CD4-positive, alpha-beta T cell treated with Interleukin-17A for 1 hour (primary cell): Measurements from ENCODE around the gene OR52B2.
"Not testable (repeated sequence)": the region's sequence is repeated elsewhere in the genome, so short reads cannot be mapped to it uniquely, and the experiment has no call there.

Source experiments
- DNase-seq: peaks from one replicate; pipeline ENCODE4 v3.0.0-alpha.2; 2020

The OR52B2 gene

DNA sequence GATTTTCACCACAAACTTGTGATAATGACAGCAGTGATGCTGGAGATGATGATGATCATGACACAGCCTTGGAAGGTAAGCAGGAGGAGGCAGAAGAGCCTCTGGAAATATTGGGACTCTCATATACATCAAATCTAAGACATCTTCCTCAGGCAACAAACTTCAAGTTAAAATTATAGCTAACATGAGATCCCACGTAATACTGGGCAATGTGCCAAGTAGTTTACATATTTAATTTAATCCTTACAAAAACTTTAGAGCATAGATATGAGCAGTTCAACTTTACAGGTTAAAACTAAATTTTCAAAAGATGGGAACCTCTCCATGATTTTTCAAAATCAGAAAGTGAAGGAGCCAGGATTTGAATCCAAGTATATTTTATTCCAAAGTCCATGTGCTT lies 19.0 kb downstream of the OR52B2 start:
- DNase-seq, result no peak

DNA sequence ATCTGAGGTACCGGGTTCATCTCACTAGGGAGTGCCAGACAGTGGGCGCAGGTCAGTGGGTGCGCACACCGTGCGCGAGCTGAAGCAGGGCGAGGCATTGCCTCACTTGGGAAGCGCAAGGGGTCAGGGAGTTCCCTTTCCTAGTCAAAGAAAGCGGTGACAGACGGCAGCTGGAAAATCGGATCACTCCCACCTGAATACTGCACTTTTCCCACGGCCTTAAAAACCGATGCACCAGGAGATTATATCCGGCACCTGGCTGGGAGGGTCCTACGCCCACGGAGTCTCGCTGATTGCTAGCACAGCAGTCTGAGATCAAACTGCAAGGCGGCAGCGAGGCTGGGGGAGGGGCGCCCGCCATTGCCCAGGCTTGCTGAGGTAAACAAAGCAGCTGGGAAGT lies 26.4 kb downstream of the OR52B2 start:
- DNase-seq, result not testable (repeated sequence)

DNA sequence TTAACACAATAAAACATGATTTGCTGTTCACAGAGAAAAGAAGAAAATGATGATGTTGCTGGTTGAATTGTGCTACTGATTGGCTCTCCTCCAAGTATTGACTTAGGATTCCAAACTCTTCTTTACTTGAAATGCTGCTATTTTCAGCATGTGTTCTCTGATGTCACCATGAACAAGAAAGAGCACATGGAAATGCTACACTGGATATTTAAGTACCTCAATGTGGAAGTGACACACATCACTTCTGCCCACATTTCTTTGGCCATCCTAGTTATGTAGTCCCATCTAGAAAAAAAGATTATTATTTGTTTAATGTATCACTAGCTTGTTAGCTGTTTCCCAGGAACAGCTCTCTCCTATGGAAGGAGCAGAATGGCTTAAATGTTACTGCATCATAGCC lies 27.2 kb downstream of the OR52B2 start:
- no peak for DNase-seq

DNA sequence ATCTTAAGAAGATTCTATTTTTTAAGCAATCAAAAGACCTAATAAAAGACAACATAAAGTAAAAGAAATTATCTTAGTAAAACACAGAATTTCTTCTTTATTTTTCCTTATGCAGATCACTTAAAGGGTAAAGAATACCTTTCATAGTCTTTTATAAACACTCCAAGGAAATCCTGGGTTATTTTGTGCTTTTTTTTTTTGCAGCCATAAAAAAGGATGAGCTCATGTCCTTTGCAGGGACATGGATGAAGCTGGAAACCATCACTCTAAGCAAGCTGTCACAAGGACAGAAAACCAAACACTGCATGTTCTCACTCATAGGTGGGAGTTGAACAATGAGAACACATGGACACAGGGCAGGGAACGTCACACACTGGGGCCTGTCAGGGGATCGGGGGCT lies 34.2 kb downstream of the OR52B2 start:
- not testable (repeated sequence) for DNase-seq

DNA sequence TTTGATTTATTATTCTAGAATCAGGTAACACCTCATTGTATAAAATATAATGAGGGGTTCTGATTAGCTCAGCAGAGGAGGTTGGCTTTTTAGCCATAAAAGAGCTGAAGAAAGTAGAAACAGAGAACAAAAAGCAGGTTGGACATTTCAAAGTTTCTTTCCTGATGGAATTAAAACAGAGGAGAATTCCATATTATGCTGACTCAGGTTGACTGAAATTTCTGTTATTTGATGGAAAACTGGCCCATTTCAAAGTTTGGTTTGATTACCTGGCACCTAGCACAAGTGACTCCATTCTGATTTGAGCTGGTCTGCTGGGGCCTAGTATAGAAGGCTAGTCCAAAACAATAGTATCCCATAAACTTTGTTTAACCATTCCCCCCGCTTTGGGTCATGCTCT lies 37.7 kb downstream of the OR52B2 start:
- DNase-seq, result no peak

DNA sequence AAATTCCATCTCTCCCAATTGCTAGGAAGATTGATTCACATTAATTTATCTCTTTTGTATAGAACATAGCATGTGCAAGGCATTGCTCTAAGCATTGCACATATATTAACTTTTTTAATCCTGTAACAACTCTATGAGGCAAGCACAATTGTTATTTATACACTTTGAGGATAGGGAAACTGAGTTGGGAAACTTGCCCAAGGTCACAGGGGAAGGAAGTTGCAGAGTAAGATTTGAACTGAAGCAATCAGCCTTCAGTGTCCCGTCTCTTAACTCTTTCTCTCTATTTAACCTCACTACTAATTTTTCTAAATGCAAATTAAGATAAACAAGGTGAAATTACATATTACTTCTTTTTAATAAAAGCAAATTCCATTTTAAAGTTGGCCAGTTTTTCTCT lies 40.5 kb downstream of the OR52B2 start:
- no peak for DNase-seq

DNA sequence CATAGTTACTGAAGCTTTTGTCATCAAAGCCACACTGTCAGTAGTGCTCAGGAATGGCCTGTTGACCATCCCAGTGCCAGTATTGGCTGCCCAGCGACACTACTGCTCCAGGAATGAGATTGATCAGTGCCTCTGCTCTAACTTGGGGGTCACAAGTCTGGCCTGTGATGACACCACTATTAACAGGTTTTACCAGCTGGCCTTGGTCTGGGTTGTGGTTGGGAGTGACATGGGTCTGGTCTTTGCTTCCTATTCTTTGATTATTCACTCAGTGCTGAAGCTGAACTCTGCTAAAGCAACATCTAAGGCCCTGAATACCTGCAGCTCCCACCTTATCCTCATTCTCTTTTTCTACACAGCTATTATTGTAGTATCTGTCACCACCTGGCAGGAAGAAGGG lies 41.1 kb downstream of the OR52B2 start:
- DNase-seq, result no peak

DNA sequence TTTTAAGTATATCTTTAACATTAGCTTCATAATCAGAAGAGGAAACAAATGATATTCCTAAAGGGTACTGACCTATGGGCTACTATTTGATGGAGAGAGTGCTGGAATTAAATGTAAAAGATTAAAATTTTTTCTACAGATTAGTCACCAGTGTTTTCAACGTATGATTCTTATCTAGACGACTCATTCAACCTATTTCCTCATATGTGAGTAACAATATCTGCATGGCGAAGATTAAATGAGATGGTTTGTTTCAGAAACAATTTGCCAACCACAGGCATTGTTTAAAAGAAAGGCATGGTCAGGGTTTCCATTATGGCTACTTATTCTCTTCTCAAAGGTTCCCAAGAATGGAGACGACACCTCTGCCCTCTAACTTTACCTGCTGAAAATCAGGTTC lies 42.2 kb downstream of the OR52B2 start:
- no peak for DNase-seq

DNA sequence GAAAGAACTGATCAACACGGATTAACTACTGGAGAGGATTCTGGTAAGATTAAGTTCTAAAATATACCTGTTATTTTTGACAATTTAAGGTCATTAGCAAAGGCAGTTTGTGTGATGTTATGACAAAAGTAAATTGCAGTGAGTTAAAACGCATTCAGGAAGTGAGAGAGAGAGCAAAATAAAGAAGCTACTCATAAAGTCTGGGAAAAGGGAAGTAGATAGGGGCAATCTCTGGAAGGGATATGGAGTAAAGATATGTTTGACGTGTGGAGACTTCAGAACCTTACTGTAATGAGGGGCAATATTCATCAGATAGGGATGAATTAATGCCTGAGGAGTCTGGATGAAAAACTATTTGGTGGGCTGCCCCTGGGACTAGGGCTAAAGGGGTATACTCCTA lies 45.9 kb downstream of the OR52B2 start:
- no peak for DNase-seq
